Measurements from ENCODE around the gene NBAS.

GRCh38 chr2:15565994-15566671 is 5.0 kb upstream of the NBAS start:
- TF ChIP-seq CTCF (IDR thresholded peaks at IDR 0.05; ENCODE audit: extremely low read depth in 1 of 2, insufficient read depth in 1 of 2, low read depth in 1 of 2, low read length in 2 of 2) = no peak
- no peak for TF ChIP-seq JUN (IDR thresholded peaks at IDR 0.05; ENCODE audit: borderline replicate concordance, insufficient read depth, insufficient read length, low read depth)
- TF ChIP-seq POLR2AphosphoS5 (IDR thresholded peaks at IDR 0.05; ENCODE audit: insufficient read depth, low read depth, low read length) = no peak
- no peak for TF ChIP-seq POLR2A (IDR thresholded peaks at IDR 0.05; ENCODE audit: low read depth, low read length)
- no peak for TF ChIP-seq MAX (IDR thresholded peaks at IDR 0.05; ENCODE audit: insufficient read depth, insufficient read length)
- no peak for TF ChIP-seq MYC (IDR thresholded peaks at IDR 0.05; ENCODE audit: low read depth, low read length)
- no peak for TF ChIP-seq EZH2 (IDR thresholded peaks at IDR 0.05; ENCODE audit: borderline replicate concordance, low read depth, low read length, severe bottlenecking)

All from endothelial cell of umbilical vein (primary cell).